HG03442 (cell line): ENCODE measurements around the gene CEP170B.
"Not testable (repeated sequence)": the region's sequence is repeated elsewhere in the genome, so short reads cannot be mapped to it uniquely, and the experiment has no call there.

Experiments used
- ATAC-seq: cut with Tn5 transposase; IDR thresholded peaks from one replicate; pipeline ENCODE4 v1.9.1; 2021; ENCODE audit warnings: mild to moderate bottlenecking, moderate library complexity; ENCODE audit not compliant: unreplicated experiment

CEP170B gene

GRCh38 chr14:104903990-104904389 lies 38.9 kb downstream of the CEP170B start:
- ATAC-seq = no peak

GRCh38 chr14:104904650-104905578 lies 39.8 kb downstream of the CEP170B start:
- not testable (repeated sequence) for ATAC-seq

GRCh38 chr14:104905579-104905933 lies 40.5 kb downstream of the CEP170B start:
- not testable (repeated sequence) for ATAC-seq

- no peak for ATAC-seq
Measured at GRCh38 chr14:104908303-104908702, 43.2 kb downstream of the CEP170B start.

- no peak for ATAC-seq
Measured at GRCh38 chr14:104912053-104912452, 47.0 kb downstream of the CEP170B start.

- no peak for ATAC-seq
Measured at GRCh38 chr14:104913435-104913834, 48.4 kb downstream of the CEP170B start.

GRCh38 chr14:104917116-104917515 lies 52.0 kb downstream of the CEP170B start:
- no peak for ATAC-seq

GRCh38 chr14:104917993-104918392 lies 52.9 kb downstream of the CEP170B start:
- ATAC-seq = no peak

GRCh38 chr14:104919152-104919992 lies 54.3 kb downstream of the CEP170B start:
- ATAC-seq = not testable (repeated sequence)

- ATAC-seq = no peak
Measured at GRCh38 chr14:104919993-104920315, 54.9 kb downstream of the CEP170B start.

GRCh38 chr14:104923640-104924420 lies 58.8 kb downstream of the CEP170B start:
- no peak for ATAC-seq

- no peak for ATAC-seq
Measured at GRCh38 chr14:104924421-104925213, 59.5 kb downstream of the CEP170B start, which contains the start of gene PLD4. Gene PLD4 (plus strand): TSS chr14:104924879. CDS start chr14:104927141, 2,262 bp downstream.

GRCh38 chr14:104925214-104925854 lies 60.3 kb downstream of the CEP170B start:
- no peak for ATAC-seq

- ATAC-seq = no peak
Measured at GRCh38 chr14:104925855-104926609, 61.0 kb downstream of the CEP170B start.

- peak; percentile 73 for ATAC-seq
Measured at GRCh38 chr14:104926619-104927431, 61.8 kb downstream of the CEP170B start.

GRCh38 chr14:104927432-104927816 lies 62.4 kb downstream of the CEP170B start:
- no peak for ATAC-seq

GRCh38 chr14:104927901-104928300 lies 62.8 kb downstream of the CEP170B start:
- ATAC-seq = no peak
